IMR-90 (cell line): ENCODE results near the gene EVA1A. TPM values are rescaled to one million over a fixed set of nuclear protein-coding genes. Genes with fewer than 3 reads are reported as not detected.

ENCODE experiments used
- ATAC-seq: fragments of 200-7000 bp; cut with Tn5 transposase; 2 replicates; pipeline ENCODE4 v1.9.1; 2020; ENCODE audit warnings: low read depth, mild to moderate bottlenecking, moderate library complexity
- BruUV-seq: library from RNA; stranded (reverse); fragments of 400-500 nt; replicated peaks from 2 replicates; lab custom pipeline; 2021; lab: Mats Ljungman, UMichigan
- CTCF ChIA-PET: fragments of 300-600 bp; formaldehyde crosslinking; extraction: SDS; loops from one replicate; lab custom pipeline; 2021; ENCODE audit warnings: antibody characterized with exemption; lab: Yijun Ruan, JAX
- POLR2A ChIA-PET: fragments of 300-600 bp; sonication (Branson Sonifier 250); formaldehyde crosslinking; loops from one replicate; lab custom pipeline; 2022; ENCODE audit warnings: antibody characterized with exemption; ENCODE audit not compliant: unreplicated experiment; lab: Charles Lee
- DNase-seq: peaks from one replicate; pipeline ENCODE4 v3.0.0; 2013
- H2AFZ ChIP-seq: replicated peaks from 2 replicates; pipeline ENCODE3; 2013; ENCODE audit warnings: low read length, mild to moderate bottlenecking; ENCODE audit not compliant: poor library complexity
- H2AK5ac ChIP-seq: 2 replicates; pipeline ENCODE4 v1.6.1; 2013; ENCODE audit warnings: low read depth, low read length, inconsistent platforms
- H2AK9ac ChIP-seq: replicated peaks from 2 replicates; pipeline ENCODE3; 2013; ENCODE audit warnings: mild to moderate bottlenecking, low read depth, low read length, moderate library complexity; ENCODE audit not compliant: poor library complexity
- H2BK120ac ChIP-seq: 2 replicates; pipeline ENCODE4 v1.6.1; 2013; ENCODE audit warnings: low read depth, low read length, inconsistent platforms
- H2BK15ac ChIP-seq: 3 replicates; pipeline ENCODE4 v1.6.1; 2013; ENCODE audit warnings: low read depth, low read length, inconsistent platforms
- H2BK20ac ChIP-seq: 2 replicates; pipeline ENCODE4 v1.6.1; 2013; ENCODE audit warnings: low read depth, mild to moderate bottlenecking, inconsistent platforms, low read length, moderate library complexity
- H2BK5ac ChIP-seq: 2 replicates; pipeline ENCODE4 v1.6.1; 2013; ENCODE audit warnings: mild to moderate bottlenecking, low read depth, low read length, inconsistent platforms; ENCODE audit not compliant: poor library complexity, severe bottlenecking
- H3K14ac ChIP-seq: replicated peaks from 2 replicates; pipeline ENCODE4 v1.6.1; 2013; ENCODE audit warnings: low read depth, low read length, inconsistent platforms
- H3K18ac ChIP-seq: 2 replicates; pipeline ENCODE4 v1.6.1; 2013; ENCODE audit warnings: low read depth, low read length, control low read depth
- H3K23ac ChIP-seq: 2 replicates; pipeline ENCODE4 v1.6.1; 2013; ENCODE audit warnings: low read depth, low read length, inconsistent platforms
- H3K27ac ChIP-seq: 2 replicates; pipeline ENCODE4 v1.5.1; 2013; ENCODE audit warnings: mild to moderate bottlenecking, control low read depth, low read length; ENCODE audit not compliant: insufficient read depth
- H3K27me3 ChIP-seq: 2 replicates; pipeline ENCODE4 v1.6.1; 2013; ENCODE audit warnings: low read length; ENCODE audit not compliant: control insufficient read depth, insufficient read depth
- H3K36me3 ChIP-seq: 2 replicates; pipeline ENCODE4 v1.6.1; 2013; ENCODE audit warnings: low read length, mixed read lengths; ENCODE audit not compliant: control insufficient read depth, insufficient read depth
- H3K4ac ChIP-seq: 2 replicates; pipeline ENCODE4 v1.6.1; 2013; ENCODE audit warnings: low read depth, low read length, inconsistent platforms
- H3K4me1 ChIP-seq: 2 replicates; pipeline ENCODE4 v1.6.1; 2013; ENCODE audit warnings: low read length, mixed read lengths; ENCODE audit not compliant: control insufficient read depth, insufficient read depth
- H3K4me2 ChIP-seq: 2 replicates; pipeline ENCODE4 v1.6.1; 2013; ENCODE audit warnings: low read depth, mild to moderate bottlenecking, control low read depth, low read length, moderate library complexity
- H3K4me3 ChIP-seq: 2 replicates; pipeline ENCODE4 v1.5.1; 2013; ENCODE audit warnings: low read depth, mild to moderate bottlenecking, control low read depth, low read length, moderate library complexity; ENCODE audit not compliant: insufficient read depth
- H3K56ac ChIP-seq: 2 replicates; pipeline ENCODE4 v1.6.1; 2013; ENCODE audit warnings: low read length, inconsistent platforms; ENCODE audit not compliant: insufficient read depth; ENCODE audit errors: extremely low read depth
- H3K79me1 ChIP-seq, 2 experiments: 2 replicates each; pipeline ENCODE4 v1.6.1; 2013; ENCODE audit warnings: low read length in 2 of 2, inconsistent platforms in 1 of 2, low read depth in 1 of 2
- H3K9ac ChIP-seq: 2 replicates; pipeline ENCODE4 v1.6.1; 2013; ENCODE audit warnings: low read depth, low read length, control low read depth
- H3K9me1 ChIP-seq: 2 replicates; pipeline ENCODE4 v1.6.1; 2013; ENCODE audit warnings: low read length, inconsistent platforms; ENCODE audit not compliant: insufficient read depth
- H3K9me3 ChIP-seq: 2 replicates; pipeline ENCODE4 v1.6.1; 2013; ENCODE audit warnings: low read length; ENCODE audit not compliant: control insufficient read depth, insufficient read depth
- H4K20me1 ChIP-seq: 2 replicates; pipeline ENCODE4 v1.6.1; 2013; ENCODE audit warnings: low read length, inconsistent platforms; ENCODE audit not compliant: insufficient read depth
- H4K5ac ChIP-seq: 2 replicates; pipeline ENCODE4 v1.6.1; 2013; ENCODE audit warnings: mild to moderate bottlenecking, low read depth, low read length, control low read depth
- H4K8ac ChIP-seq, 2 experiments: 2 replicates each; pipeline ENCODE4 v1.6.1; 2013; ENCODE audit warnings: low read depth in 2 of 2, low read length in 2 of 2, control low read depth in 1 of 2, inconsistent platforms in 1 of 2
- H4K91ac ChIP-seq: 2 replicates; pipeline ENCODE4 v1.6.1; 2013; ENCODE audit warnings: low read depth, low read length, inconsistent platforms; ENCODE audit not compliant: insufficient read depth
- CTCF ChIP-seq: conservative IDR thresholded peaks from 2 replicates; pipeline ENCODE4 v1.5.1; 2012; ENCODE audit warnings: mild to moderate bottlenecking, low read depth, low read length, improper control_type of control experiment
- MAFK ChIP-seq: IDR thresholded peaks from 2 replicates; pipeline ENCODE4 v1.6.1; 2012; ENCODE audit warnings: low read depth, low read length, improper control_type of control experiment
- POLR2A ChIP-seq: IDR thresholded peaks from 2 replicates; pipeline ENCODE4 v1.6.1; 2012; ENCODE audit warnings: mild to moderate bottlenecking, low read depth, low read length
- RAD21 ChIP-seq: IDR thresholded peaks from 2 replicates; pipeline ENCODE4 v1.6.1; 2012; ENCODE audit warnings: low read length, improper control_type of control experiment
- RCOR1 ChIP-seq: IDR thresholded peaks from 2 replicates; pipeline ENCODE4 v1.6.1; 2012; ENCODE audit warnings: mild to moderate bottlenecking, low read length, improper control_type of control experiment; ENCODE audit not compliant: insufficient replicate concordance
- SMC3 ChIP-seq: fragments of 150-350 bp; IDR thresholded peaks from 2 replicates; pipeline ENCODE4 v1.6.1; 2016; ENCODE audit warnings: low read depth, mild to moderate bottlenecking, antibody characterized with exemption, low read length, moderate library complexity
- USF2 ChIP-seq: fragments of 150-350 bp; IDR thresholded peaks from 2 replicates; pipeline ENCODE4 v1.6.1; 2017; ENCODE audit warnings: mild to moderate bottlenecking, antibody characterized with exemption, low read length, low read depth
- WGBS, 2 experiments: methylation state at CpG; one replicate each; pipeline versions ENCODE4 v1.1.5 to v1.1.7; 2013; ENCODE audit warnings: missing lambda C conversion rate in 2 of 2; ENCODE audit not compliant: insufficient read length in 1 of 2; ENCODE audit errors: extremely low coverage in 2 of 2; 5-methylcytosine and 5-hydroxymethylcytosine counted together
- dilution Hi-C: fragments of 300-500 bp; cut with HindIII; formaldehyde crosslinking; loops from one replicate; pipeline ENCODE4 v1.14.3; 2018; ENCODE audit warnings: low sequenced_read_pairs; ENCODE audit not compliant: unreplicated experiment
- in situ Hi-C: fragments of 300-500 bp; cut with MboI; formaldehyde crosslinking; loops from 3 replicates; pipeline ENCODE4 v1.14.3; 2019; ENCODE audit warnings: low sequenced_read_pairs, inconsistent platforms, mixed read lengths
- intact Hi-C: fragments of 100-400 bp; cut with micrococcal nuclease; formaldehyde crosslinking; loops from 2 replicates; pipeline ENCODE4 v1.10.0; 2022
- polyA plus RNA-seq, 3 experiments: library from polyadenylated mRNA; depleted of rRNA; stranded (reverse); fragments of >200 nt; gene quantifications; 2 replicates each; pipeline ENCODE4 v1.2.3, GENCODE V29; 2012; ENCODE audit warnings: low replicate concordance in 1 of 3
- total RNA-seq: library from RNA; depleted of rRNA; stranded (reverse); fragments of >200 nt; gene quantifications from 2 replicates; pipeline ENCODE4 v1.2.3, GENCODE V29; 2012

Gene EVA1A
- total and polyA plus RNA-seq, 2 of the 4 experiments (the other 2 are of a cell fraction): 54.5 to 93.7 TPM

- no peak overlapping the region for H2BK15ac ChIP-seq
- no peak overlapping the region for H4K8ac ChIP-seq
- H3K27ac ChIP-seq: no peak overlapping the region
- peaks cover 39 to 69% of the 10 kb centered on the region in 2 experiments for H3K79me1 ChIP-seq
- no peak overlapping the region for H2AFZ ChIP-seq
- no peak overlapping the region for H2AK5ac ChIP-seq
- in situ Hi-C loops (no loop called here), intact Hi-C loops (no loop called here), dilution Hi-C loops (no loop called here)
- H3K56ac ChIP-seq: no peak overlapping the region
- WGBS, 2 experiments: no CpG with 5 or more reads among the region's 2 CpGs
- H3K27me3 ChIP-seq: no peaks in the 10 kb centered on the region
- ATAC-seq: no peak
- H3K9me1 ChIP-seq: peaks cover 7% of the 10 kb centered on the region
- H3K23ac ChIP-seq: no peak overlapping the region
- H3K4me1 ChIP-seq: no peaks in the 10 kb centered on the region
- DNase-seq: no peak
- TF ChIP-seq RAD21 (no peak), MAFK (no peak), USF2 (no peak), SMC3 (no peak), POLR2A (no peak), RCOR1 (no peak), CTCF (no peak)
- H3K4me2 ChIP-seq: peak overlapping the region; percentile 24; the same call in 1 of the 2 replicates
- peaks cover 9% of the 10 kb centered on the region for H3K36me3 ChIP-seq
- no peak overlapping the region for H3K14ac ChIP-seq
- no TSS peak for BruUV-seq
- H4K5ac ChIP-seq: no peak overlapping the region
- H2BK20ac ChIP-seq: no peak overlapping the region
- no peak overlapping the region for H3K4ac ChIP-seq
- no peak overlapping the region; the same call in 1 of the 2 replicates for H3K18ac ChIP-seq
- H4K20me1 ChIP-seq: peaks cover 21% of the 10 kb centered on the region; the same call in 1 of the 2 replicates
- H3K9ac ChIP-seq: no peak overlapping the region
- POLR2A ChIA-PET: no interaction called here
- H4K91ac ChIP-seq: no peak overlapping the region
- no peak overlapping the region for H2BK120ac ChIP-seq
- no peak overlapping the region for H2BK5ac ChIP-seq
- H2AK9ac ChIP-seq: no peak overlapping the region
- CTCF ChIA-PET: no interaction called here
- no peaks in the 10 kb centered on the region for H3K9me3 ChIP-seq
- H3K4me3 ChIP-seq: no peak overlapping the region
Observed at GRCh38 chr2:75495862-75496261, 64.9 kb downstream of the EVA1A start.
